Stomach (tissue), 4 donors: Measurements from ENCODE around the gene MOK.

Source experiments
- POLR2A ChIP-seq, 4 donors: fragments of 450-650 bp; IDR thresholded peaks; one replicate each; pipeline ENCODE4 v1.6.1; 2016; ENCODE audit warnings: antibody characterized with exemption in 4 of 4, control low read depth in 2 of 4, mild to moderate bottlenecking in 1 of 4, moderate library complexity in 1 of 4
- POLR2AphosphoS5 ChIP-seq, 3 donors: sonication (generic); formaldehyde crosslinking; IDR thresholded peaks; one replicate each; pipeline ENCODE4 v1.6.1; 2016; ENCODE audit warnings: antibody characterized with exemption in 3 of 3
- TF ChIP-seq, protein P1 (sequence below), 7 experiments: fragments of 450-650 bp in 4 of 7; fragments of 200-600 bp in 3 of 7; sonication (generic) in 3 of 7; IDR thresholded peaks; one replicate each; pipeline ENCODE4 v1.5.1; 2016 to 2019; ENCODE audit warnings: antibody characterized with exemption in 7 of 7, control low read depth in 2 of 7, mild to moderate bottlenecking in 1 of 7

DNA sequence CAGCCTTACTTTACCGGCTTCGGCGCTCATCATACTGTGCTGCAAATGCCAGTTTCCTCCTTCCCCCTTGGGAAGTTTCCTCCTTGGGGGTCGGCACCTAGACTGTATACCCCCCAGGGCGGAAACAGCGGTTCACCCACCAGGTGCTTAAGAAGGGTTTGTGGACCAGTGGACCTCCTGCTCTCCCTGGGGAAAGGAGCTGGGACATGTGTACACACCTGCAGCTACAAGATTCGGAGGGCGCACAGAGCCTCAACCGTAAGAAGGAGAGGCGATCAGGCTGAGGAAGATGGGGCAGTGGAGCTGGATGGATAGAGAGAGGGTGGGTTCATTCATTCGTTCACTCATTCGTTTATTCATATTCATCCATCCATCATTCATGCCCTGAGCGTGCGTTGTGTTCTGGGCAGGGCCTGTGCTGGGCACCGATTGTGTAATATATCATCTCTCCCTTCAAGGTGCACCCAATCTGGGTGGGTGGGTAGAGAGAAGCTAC, 13.9 kb upstream of the MOK start:
- TF ChIP-seq, protein P1, sequence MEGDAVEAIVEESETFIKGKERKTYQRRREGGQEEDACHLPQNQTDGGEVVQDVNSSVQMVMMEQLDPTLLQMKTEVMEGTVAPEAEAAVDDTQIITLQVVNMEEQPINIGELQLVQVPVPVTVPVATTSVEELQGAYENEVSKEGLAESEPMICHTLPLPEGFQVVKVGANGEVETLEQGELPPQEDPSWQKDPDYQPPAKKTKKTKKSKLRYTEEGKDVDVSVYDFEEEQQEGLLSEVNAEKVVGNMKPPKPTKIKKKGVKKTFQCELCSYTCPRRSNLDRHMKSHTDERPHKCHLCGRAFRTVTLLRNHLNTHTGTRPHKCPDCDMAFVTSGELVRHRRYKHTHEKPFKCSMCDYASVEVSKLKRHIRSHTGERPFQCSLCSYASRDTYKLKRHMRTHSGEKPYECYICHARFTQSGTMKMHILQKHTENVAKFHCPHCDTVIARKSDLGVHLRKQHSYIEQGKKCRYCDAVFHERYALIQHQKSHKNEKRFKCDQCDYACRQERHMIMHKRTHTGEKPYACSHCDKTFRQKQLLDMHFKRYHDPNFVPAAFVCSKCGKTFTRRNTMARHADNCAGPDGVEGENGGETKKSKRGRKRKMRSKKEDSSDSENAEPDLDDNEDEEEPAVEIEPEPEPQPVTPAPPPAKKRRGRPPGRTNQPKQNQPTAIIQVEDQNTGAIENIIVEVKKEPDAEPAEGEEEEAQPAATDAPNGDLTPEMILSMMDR (IDR thresholded peaks at IDR 0.05): no peak
- TF ChIP-seq POLR2AphosphoS5 (IDR thresholded peaks at IDR 0.05) (no peak), POLR2A (IDR thresholded peaks at IDR 0.05) (no peak)
